ENCODE measurements around the gene RPTOR.

The RPTOR gene

DNA sequence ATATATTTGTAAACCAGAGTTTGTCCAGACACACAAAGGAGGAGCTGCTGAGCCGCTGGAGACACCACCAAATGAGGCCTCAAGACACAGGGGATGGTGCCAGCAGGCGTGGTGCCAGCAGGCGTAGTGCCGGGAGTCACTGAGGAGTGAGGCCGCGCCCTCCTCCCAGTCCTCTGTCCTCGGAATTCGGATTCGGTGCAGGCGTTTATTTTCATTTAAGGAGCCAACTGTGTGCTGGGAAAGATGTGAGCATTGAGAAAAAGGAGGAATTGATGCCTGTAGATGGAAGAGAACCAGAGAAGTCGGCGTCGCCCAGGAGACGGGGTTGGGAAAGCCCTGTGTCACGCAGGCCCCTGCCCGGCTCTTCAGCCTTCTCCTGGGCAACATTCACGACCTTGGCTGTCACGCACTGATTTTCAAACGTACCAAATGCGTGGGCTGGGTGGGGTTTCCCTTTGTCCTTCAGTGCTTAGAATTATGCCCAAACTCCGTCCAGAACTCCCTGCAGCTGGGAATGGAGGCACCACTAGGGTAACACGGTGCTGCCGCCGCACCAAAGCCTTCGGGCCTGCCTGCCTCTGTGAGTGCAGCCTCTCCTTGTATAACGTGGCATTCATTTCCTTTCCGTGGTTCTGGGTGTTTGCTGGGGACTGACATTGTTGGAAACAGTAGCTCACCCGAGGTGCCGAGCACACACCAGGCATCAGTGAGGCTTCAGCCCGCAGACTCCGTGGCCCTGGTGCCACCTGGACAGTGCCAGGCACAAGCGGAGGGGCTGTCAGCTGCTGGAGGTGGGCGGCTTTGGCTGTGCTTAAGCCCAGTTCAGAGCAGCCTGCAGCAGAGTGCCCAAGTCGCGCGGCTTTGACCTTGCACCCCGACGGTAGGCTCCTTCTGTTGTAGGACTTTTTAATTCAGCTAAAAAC lies 398.0 kb downstream of the RPTOR start:
- TF ChIP-seq, protein P1, sequence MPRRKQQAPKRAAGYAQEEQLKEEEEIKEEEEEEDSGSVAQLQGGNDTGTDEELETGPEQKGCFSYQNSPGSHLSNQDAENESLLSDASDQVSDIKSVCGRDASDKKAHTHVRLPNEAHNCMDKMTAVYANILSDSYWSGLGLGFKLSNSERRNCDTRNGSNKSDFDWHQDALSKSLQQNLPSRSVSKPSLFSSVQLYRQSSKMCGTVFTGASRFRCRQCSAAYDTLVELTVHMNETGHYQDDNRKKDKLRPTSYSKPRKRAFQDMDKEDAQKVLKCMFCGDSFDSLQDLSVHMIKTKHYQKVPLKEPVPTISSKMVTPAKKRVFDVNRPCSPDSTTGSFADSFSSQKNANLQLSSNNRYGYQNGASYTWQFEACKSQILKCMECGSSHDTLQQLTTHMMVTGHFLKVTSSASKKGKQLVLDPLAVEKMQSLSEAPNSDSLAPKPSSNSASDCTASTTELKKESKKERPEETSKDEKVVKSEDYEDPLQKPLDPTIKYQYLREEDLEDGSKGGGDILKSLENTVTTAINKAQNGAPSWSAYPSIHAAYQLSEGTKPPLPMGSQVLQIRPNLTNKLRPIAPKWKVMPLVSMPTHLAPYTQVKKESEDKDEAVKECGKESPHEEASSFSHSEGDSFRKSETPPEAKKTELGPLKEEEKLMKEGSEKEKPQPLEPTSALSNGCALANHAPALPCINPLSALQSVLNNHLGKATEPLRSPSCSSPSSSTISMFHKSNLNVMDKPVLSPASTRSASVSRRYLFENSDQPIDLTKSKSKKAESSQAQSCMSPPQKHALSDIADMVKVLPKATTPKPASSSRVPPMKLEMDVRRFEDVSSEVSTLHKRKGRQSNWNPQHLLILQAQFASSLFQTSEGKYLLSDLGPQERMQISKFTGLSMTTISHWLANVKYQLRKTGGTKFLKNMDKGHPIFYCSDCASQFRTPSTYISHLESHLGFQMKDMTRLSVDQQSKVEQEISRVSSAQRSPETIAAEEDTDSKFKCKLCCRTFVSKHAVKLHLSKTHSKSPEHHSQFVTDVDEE (CRISPR knock-in tag; IDR thresholded peaks at IDR 0.05) = no peak
- TF ChIP-seq ESRRG (CRISPR knock-in tag; IDR thresholded peaks at IDR 0.05) (no peak), CSRNP3 (CRISPR knock-in tag; IDR thresholded peaks at IDR 0.05) (no peak), RARB (CRISPR knock-in tag; IDR thresholded peaks at IDR 0.05) (no peak), ZNF565 (CRISPR knock-in tag; conservative IDR thresholded peaks at IDR 0.05; ENCODE audit: low read depth) (no peak), PPARA (CRISPR knock-in tag; IDR thresholded peaks at IDR 0.05; ENCODE audit: borderline replicate concordance) (no peak), ZC3H10 (CRISPR knock-in tag; IDR thresholded peaks at IDR 0.05) (no peak)
- TF ChIP-seq, protein P2, sequence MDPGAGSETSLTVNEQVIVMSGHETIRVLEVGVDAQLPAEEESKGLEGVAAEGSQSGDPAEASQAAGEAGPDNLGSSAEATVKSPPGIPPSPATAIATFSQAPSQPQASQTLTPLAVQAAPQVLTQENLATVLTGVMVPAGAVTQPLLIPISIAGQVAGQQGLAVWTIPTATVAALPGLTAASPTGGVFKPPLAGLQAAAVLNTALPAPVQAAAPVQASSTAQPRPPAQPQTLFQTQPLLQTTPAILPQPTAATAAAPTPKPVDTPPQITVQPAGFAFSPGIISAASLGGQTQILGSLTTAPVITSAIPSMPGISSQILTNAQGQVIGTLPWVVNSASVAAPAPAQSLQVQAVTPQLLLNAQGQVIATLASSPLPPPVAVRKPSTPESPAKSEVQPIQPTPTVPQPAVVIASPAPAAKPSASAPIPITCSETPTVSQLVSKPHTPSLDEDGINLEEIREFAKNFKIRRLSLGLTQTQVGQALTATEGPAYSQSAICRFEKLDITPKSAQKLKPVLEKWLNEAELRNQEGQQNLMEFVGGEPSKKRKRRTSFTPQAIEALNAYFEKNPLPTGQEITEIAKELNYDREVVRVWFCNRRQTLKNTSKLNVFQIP (CRISPR knock-in tag; IDR thresholded peaks at IDR 0.05; ENCODE audit: borderline replicate concordance, low read depth) = no peak
- peak; percentile 60 for ATAC-seq

DNA sequence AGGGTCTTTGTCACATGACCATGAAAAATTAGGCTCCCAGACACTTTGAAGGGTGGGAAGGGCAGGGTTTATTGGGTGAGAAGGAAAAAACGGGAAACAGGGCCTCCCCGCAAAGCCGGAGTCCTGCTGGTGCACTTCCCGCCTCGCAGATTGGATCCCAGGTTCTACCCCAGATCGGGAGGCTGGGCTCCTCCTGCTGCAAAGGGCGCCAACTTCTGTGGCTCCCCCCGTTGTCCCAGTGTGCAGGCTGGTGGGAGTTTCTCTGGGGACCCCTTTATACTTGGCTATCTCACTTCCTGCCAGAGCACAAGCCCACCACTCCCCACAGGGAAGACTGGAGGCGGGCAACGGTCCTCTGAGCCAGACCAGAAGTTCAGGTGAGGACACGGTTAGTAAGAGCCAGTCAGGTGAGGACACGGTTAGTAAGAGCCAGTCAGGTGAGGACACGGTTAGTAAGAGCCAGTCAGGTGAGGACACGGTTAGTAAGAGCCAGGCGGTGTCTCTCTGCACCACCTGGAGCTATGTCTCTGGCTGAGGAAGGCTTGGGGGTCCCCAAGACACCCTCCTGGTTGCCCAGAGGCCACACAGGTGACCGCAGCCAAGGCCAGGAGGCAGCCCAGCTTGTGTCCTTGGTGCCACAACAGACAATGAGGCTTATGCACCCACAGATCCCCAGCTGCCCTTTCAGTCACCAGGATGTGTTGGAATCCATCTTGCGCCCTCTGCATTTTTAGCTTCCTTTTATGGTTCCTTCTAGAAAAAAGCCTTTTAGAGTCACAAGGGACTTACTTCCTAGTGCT lies 398.9 kb downstream of the RPTOR start:
- no peak for ATAC-seq
- no peak for TF ChIP-seq CSDC2 (CRISPR knock-in tag; IDR thresholded peaks at IDR 0.05)
- no peak for TF ChIP-seq ISL1 (CRISPR knock-in tag; IDR thresholded peaks at IDR 0.05)
- no peak for TF ChIP-seq BACH2 (CRISPR knock-in tag; IDR thresholded peaks at IDR 0.05; ENCODE audit: borderline replicate concordance)
- no peak for TF ChIP-seq ZFP30 (CRISPR knock-in tag; IDR thresholded peaks at IDR 0.05)
- TF ChIP-seq GLIS3 (CRISPR knock-in tag; IDR thresholded peaks at IDR 0.05) = no peak
- no peak for TF ChIP-seq ZNF8 (CRISPR knock-in tag; IDR thresholded peaks at IDR 0.05)
- TF ChIP-seq, protein P1 (CRISPR knock-in tag; IDR thresholded peaks at IDR 0.05) = no peak
- TF ChIP-seq, protein P2 (CRISPR knock-in tag; IDR thresholded peaks at IDR 0.05; ENCODE audit: borderline replicate concordance, low read depth) = no peak
- TF ChIP-seq, protein P3, sequence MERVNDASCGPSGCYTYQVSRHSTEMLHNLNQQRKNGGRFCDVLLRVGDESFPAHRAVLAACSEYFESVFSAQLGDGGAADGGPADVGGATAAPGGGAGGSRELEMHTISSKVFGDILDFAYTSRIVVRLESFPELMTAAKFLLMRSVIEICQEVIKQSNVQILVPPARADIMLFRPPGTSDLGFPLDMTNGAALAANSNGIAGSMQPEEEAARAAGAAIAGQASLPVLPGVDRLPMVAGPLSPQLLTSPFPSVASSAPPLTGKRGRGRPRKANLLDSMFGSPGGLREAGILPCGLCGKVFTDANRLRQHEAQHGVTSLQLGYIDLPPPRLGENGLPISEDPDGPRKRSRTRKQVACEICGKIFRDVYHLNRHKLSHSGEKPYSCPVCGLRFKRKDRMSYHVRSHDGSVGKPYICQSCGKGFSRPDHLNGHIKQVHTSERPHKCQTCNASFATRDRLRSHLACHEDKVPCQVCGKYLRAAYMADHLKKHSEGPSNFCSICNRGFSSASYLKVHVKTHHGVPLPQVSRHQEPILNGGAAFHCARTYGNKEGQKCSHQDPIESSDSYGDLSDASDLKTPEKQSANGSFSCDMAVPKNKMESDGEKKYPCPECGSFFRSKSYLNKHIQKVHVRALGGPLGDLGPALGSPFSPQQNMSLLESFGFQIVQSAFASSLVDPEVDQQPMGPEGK (CRISPR knock-in tag; IDR thresholded peaks at IDR 0.05; ENCODE audit: borderline replicate concordance) = no peak

All from SK-N-SH treated with all-trans-retinoic acid at 6 μM for 48 hours (cell line).